HepG2 (cell line): Measurements from ENCODE around the gene TMEM273. TPM values are rescaled to one million over a fixed set of nuclear protein-coding genes. Genes with fewer than 3 reads are reported as not detected.

Source experiments
- ATAC-seq: fragments of 200-7000 bp; cut with Tn5 transposase; 3 replicates; pipeline ENCODE4 v1.9.1; 2020; ENCODE audit warnings: mild to moderate bottlenecking, moderate library complexity
- BruUV-seq: library from RNA; stranded (reverse); fragments of 400-500 nt; replicated peaks from 2 replicates; lab custom pipeline; 2021; lab: Mats Ljungman, UMichigan
- CTCF ChIA-PET: fragments of 300-600 bp; formaldehyde crosslinking; extraction: SDS; loops from one replicate; lab custom pipeline; 2021; ENCODE audit warnings: low total read pairs, inconsistent platforms, low intra/inter-chr PET ratio; lab: Yijun Ruan, JAX
- POLR2A ChIA-PET: fragments of 350-600 bp; sonication (Branson Sonifier 250); formaldehyde crosslinking; loops from one replicate; lab custom pipeline; 2020; ENCODE audit warnings: antibody characterized with exemption, inconsistent platforms; lab: Yijun Ruan, JAX
- DNase-seq: peaks from one replicate; pipeline ENCODE4 v3.0.0-alpha.2; 2015; ENCODE audit warnings: low spot score
- FAIRE-seq: peaks from 3 replicates; lab custom pipeline; 2011; peaks lifted over from hg19 to GRCh38; lab: Jason Lieb, UNC
- H2AFZ ChIP-seq: one replicate; pipeline ENCODE4 v1.6.1; 2011; ENCODE audit warnings: low read length, inconsistent platforms
- H3K27ac ChIP-seq: fragments of 300-600 bp; 3 replicates; pipeline ENCODE4 v1.8.0; 2011; ENCODE audit warnings: mixed run types, mild to moderate bottlenecking, mixed read lengths, low read length, inconsistent platforms; ENCODE audit not compliant: insufficient read depth; ENCODE audit errors: extremely low read length
- H3K27me3 ChIP-seq, 2 experiments: fragments of 200-600 bp in 1 of 2; 2 replicates in 1 of 2; 3 replicates in 1 of 2; pipeline versions ENCODE4 v1.6.0 to v1.8.0; 2011; ENCODE audit warnings: low read length in 2 of 2, mild to moderate bottlenecking in 2 of 2, moderate library complexity in 2 of 2, inconsistent platforms in 1 of 2; ENCODE audit not compliant: insufficient read depth in 2 of 2, control insufficient read depth in 1 of 2
- H3K36me3 ChIP-seq, 2 experiments: fragments of 200-600 bp in 1 of 2; replicated peaks in 1 of 2; 2 replicates in 1 of 2; 3 replicates in 1 of 2; pipeline versions ENCODE4 v1.5.1 to v1.8.0; 2011; ENCODE audit warnings: low read length in 2 of 2, inconsistent platforms in 1 of 2; ENCODE audit not compliant: insufficient read depth in 2 of 2, control insufficient read depth in 1 of 2
- H3K4me1 ChIP-seq: 2 replicates; pipeline ENCODE4 v1.5.1; 2012; ENCODE audit warnings: low read length, inconsistent platforms; ENCODE audit not compliant: insufficient read depth
- H3K4me2 ChIP-seq: 2 replicates; pipeline ENCODE4 v1.6.0; 2011; ENCODE audit warnings: low read depth, low read length, inconsistent platforms
- H3K4me3 ChIP-seq, 3 experiments: fragments of 200-600 bp in 1 of 3; sonication (generic), shearing (Covaris generic) in 1 of 3; replicated peaks in 1 of 3; 2 replicates each; pipeline ENCODE4 v1.5.1; 2011 to 2016; ENCODE audit warnings: low read length in 3 of 3, inconsistent platforms in 2 of 3, low read depth in 2 of 3, mild to moderate bottlenecking in 2 of 3, control low read depth in 1 of 3, mixed read lengths in 1 of 3; ENCODE audit not compliant: insufficient read depth in 1 of 3
- H3K79me2 ChIP-seq: one replicate; pipeline ENCODE4 v1.6.1; 2011; ENCODE audit warnings: low read length, inconsistent platforms; ENCODE audit not compliant: insufficient read depth
- H3K9ac ChIP-seq: 2 replicates; pipeline ENCODE4 v1.6.0; 2011; ENCODE audit warnings: mild to moderate bottlenecking, low read depth, low read length, inconsistent platforms; ENCODE audit not compliant: insufficient read depth
- H3K9me3 ChIP-seq: 2 replicates; pipeline ENCODE4 v1.5.1; 2012; ENCODE audit warnings: mild to moderate bottlenecking, low read length
- H4K20me1 ChIP-seq: 2 replicates; pipeline ENCODE4 v1.6.0; 2011; ENCODE audit warnings: inconsistent platforms, mild to moderate bottlenecking, low read length, moderate library complexity; ENCODE audit not compliant: insufficient read depth
- DMTF1 ChIP-seq: sonication (generic); formaldehyde crosslinking; IDR thresholded peaks from 2 replicates; pipeline ENCODE4 v1.4.0; 2020; ENCODE audit warnings: mild to moderate bottlenecking, missing genetic modification reagents
- GABPA ChIP-seq, 2 experiments: IDR thresholded peaks; 2 replicates each; pipeline ENCODE4 v1.6.1; 2011 to 2016; ENCODE audit warnings: low read depth in 2 of 2, low read length in 1 of 2, missing biosample characterization in 1 of 2, missing genetic modification characterization in 1 of 2
- MAFF ChIP-seq: IDR thresholded peaks from 2 replicates; pipeline ENCODE4 v1.6.1; 2011; ENCODE audit warnings: low read depth, low read length, improper control_type of control experiment
- NR3C1 ChIP-seq: sonication (generic); formaldehyde crosslinking; IDR thresholded peaks from 2 replicates; pipeline ENCODE4 v1.4.0; 2020; ENCODE audit warnings: missing genetic modification reagents
- PLSCR1 ChIP-seq: sonication (generic); formaldehyde crosslinking; IDR thresholded peaks from 2 replicates; pipeline ENCODE4 v1.5.0; 2020; ENCODE audit warnings: missing genetic modification reagents, mild to moderate bottlenecking, borderline replicate concordance
- RBM39 ChIP-seq: fragments of 200-400 bp; formaldehyde crosslinking; IDR thresholded peaks from one replicate; pipeline ENCODE4 v1.6.1; 2018; ENCODE audit warnings: antibody characterized with exemption, mild to moderate bottlenecking, low read depth, low read length; ENCODE audit not compliant: poor library complexity, severe bottlenecking
- SATB2 ChIP-seq: sonication (generic); formaldehyde crosslinking; IDR thresholded peaks from 2 replicates; pipeline ENCODE4 v1.5.0; 2020; ENCODE audit warnings: missing genetic modification reagents
- STAT5B ChIP-seq: sonication (generic); formaldehyde crosslinking; IDR thresholded peaks from 2 replicates; pipeline ENCODE4 v1.4.0; 2020; ENCODE audit warnings: missing genetic modification reagents
- SYNCRIP ChIP-seq: fragments of 200-400 bp; formaldehyde crosslinking; IDR thresholded peaks from 2 replicates; pipeline ENCODE4 v1.6.1; 2018; ENCODE audit warnings: mild to moderate bottlenecking, low read depth, low read length; ENCODE audit not compliant: insufficient read depth
- TSC22D2 ChIP-seq: sonication (generic); formaldehyde crosslinking; IDR thresholded peaks from 2 replicates; pipeline ENCODE4 v1.5.1; 2020; ENCODE audit warnings: missing genetic modification reagents, mild to moderate bottlenecking, borderline replicate concordance
- ZC3H4 ChIP-seq: sonication (generic); formaldehyde crosslinking; IDR thresholded peaks from 2 replicates; pipeline ENCODE4 v1.4.0; 2020; ENCODE audit warnings: missing genetic modification reagents, borderline replicate concordance
- ZFP62 ChIP-seq: sonication (generic); formaldehyde crosslinking; IDR thresholded peaks from 2 replicates; pipeline ENCODE4 v1.4.0; 2020; ENCODE audit warnings: missing genetic modification reagents
- ZNF605 ChIP-seq: sonication (generic); formaldehyde crosslinking; IDR thresholded peaks from 2 replicates; pipeline ENCODE4 v1.8.0; 2022; ENCODE audit warnings: mild to moderate bottlenecking, missing genetic modification reagents
- WGBS: methylation state at CpG from one replicate; pipeline ENCODE4 v1.1.6; 2017; ENCODE audit warnings: low lambda C conversion rate; 5-methylcytosine and 5-hydroxymethylcytosine counted together
- in situ Hi-C: cut with HindIII; loops from 2 replicates; pipeline ENCODE4 v1.10.0; 2017; ENCODE audit warnings: low pct_unique_long_range_greater_than_20kb; ENCODE audit not compliant: extremely low pct_ligation_motif_present
- intact Hi-C: fragments of 100-400 bp; cut with micrococcal nuclease; formaldehyde crosslinking; loops from one replicate; pipeline ENCODE4 v1.10.0; 2022; ENCODE audit not compliant: unreplicated experiment
- polyA plus RNA-seq, 8 experiments: library from polyadenylated mRNA; depleted of rRNA in 3 of 8; stranded (reverse) in 7 of 8; unstranded in 1 of 8; fragments of >200 nt; fragmentation: Illumina TruSeq in 4 of 8; extraction: Trizol in 4 of 8; gene quantifications; 2 replicates each; pipeline versions ENCODE4 v1.2.1 to v1.2.3, GENCODE V29; 2011 to 2016; ENCODE audit warnings: low read depth in 4 of 8, missing spikeins in 1 of 8, mixed read lengths in 1 of 8; ENCODE audit not compliant: insufficient read depth in 1 of 8
- total RNA-seq, 5 experiments: library from RNA; depleted of rRNA; stranded (reverse); fragments of >200 nt; fragmentation: Illumina TruSeq; extraction: Trizol; gene quantifications; 2 replicates each; pipeline ENCODE4 v1.2.3, GENCODE V29; 2016; ENCODE audit warnings: low read depth in 1 of 5

TMEM273 gene
- total and polyA plus RNA-seq, 2 of the 13 experiments (the other 11 are each of a cell fraction or from before 2014, with no cell fraction given): not detected

GRCh38 chr10:49178489-49179471 lies 9.4 kb downstream of the TMEM273 start (continued):
- no peak for TF ChIP-seq ZC3H4 (CRISPR knock-in tag)

- peak; percentile 63 for ATAC-seq
- no peak overlapping the region for H2AFZ ChIP-seq
- TF ChIP-seq SYNCRIP: no peak
- no peak for TF ChIP-seq MAFF
- no peak for TF ChIP-seq TSC22D2 (CRISPR knock-in tag)
- no peak for TF ChIP-seq SATB2 (CRISPR knock-in tag)
- no peak for TF ChIP-seq RBM39
- TF ChIP-seq GABPA (IDR thresholded peaks at IDR 0.05; ENCODE audit: low read depth, low read length): no peak
- peak; percentile 66 for TF ChIP-seq GABPA (CRISPR knock-in tag; IDR thresholded peaks at IDR 0.05; ENCODE audit: low read depth)
- no peak for TF ChIP-seq PLSCR1
- TF ChIP-seq NR3C1 (CRISPR knock-in tag): no peak
- no peak for TF ChIP-seq ZFP62 (CRISPR knock-in tag)
- TF ChIP-seq ZNF605 (CRISPR knock-in tag): no peak
- TF ChIP-seq DMTF1 (CRISPR knock-in tag): no peak
- TF ChIP-seq STAT5B: no peak
Observed at GRCh38 chr10:49177391-49178355, 10.5 kb downstream of the TMEM273 start.

More at GRCh38 chr10:49177391-49178355, 10.5 kb downstream of the TMEM273 start:
- DNase-seq: peak; percentile 13
- WGBS: 12% methylated on average over 8 of the region's 9 CpGs
- Histone ChIP-seq H3K4me2 (no peak overlapping the region; the same call in 1 of the 2 replicates), H3K4me3 (no peak overlapping the region; a peak in 1 of 6 replicates), H4K20me1 (no peaks in the 10 kb centered on the region), H3K9me3 (no peaks in the 10 kb centered on the region), H3K4me1 (no peaks in the 10 kb centered on the region), H3K27me3 (peaks cover 0 to 9% of the 10 kb centered on the region in 2 experiments; a peak in 2 of 5 replicates), H3K79me2 (no peaks in the 10 kb centered on the region), H3K27ac (no peak overlapping the region), H3K9ac (no peak overlapping the region), H3K36me3 (no peaks in the 10 kb centered on the region)
- intact Hi-C loops (no loop called here), in situ Hi-C loops (no loop called here)
- ChIA-PET POLR2A (no interaction called here), CTCF (no interaction called here)
- no TSS peak for BruUV-seq
- FAIRE-seq: no peak
